Measurements from ENCODE around the gene ZNF786. TPM values are rescaled to one million over a fixed set of nuclear protein-coding genes. Genes with fewer than 3 reads are reported as not detected.
"Not testable (repeated sequence)": the region's sequence is repeated elsewhere in the genome, so short reads cannot be mapped to it uniquely, and the experiment has no call there.

ZNF786 gene
- polyA plus RNA-seq, 4 donors, result 8.4 to 10.5 (median 9.6) TPM

DNA sequence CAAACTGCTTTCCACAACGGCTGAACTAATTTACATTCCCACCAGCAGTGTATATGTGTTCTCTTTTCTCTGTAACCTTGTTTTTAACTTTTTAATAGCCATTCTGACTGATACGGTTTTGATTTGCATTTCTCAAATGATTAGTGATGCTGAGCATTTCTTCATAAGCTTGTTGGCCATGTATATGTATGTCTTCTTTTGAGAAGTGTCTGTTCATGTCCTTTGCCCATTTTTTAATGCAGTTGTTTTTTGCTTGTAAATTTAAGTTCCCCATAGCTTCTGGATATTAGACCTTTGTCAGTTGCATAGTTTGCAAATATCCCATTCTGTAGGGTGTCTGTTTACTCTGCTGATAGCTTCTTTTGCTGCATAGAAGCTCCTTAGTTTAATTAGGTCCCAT, 6.1 kb downstream of the ZNF786 start:
- no peak for DNase-seq (ENCODE audit: low read depth in 4 of 4, low spot score in 3 of 4)

DNA sequence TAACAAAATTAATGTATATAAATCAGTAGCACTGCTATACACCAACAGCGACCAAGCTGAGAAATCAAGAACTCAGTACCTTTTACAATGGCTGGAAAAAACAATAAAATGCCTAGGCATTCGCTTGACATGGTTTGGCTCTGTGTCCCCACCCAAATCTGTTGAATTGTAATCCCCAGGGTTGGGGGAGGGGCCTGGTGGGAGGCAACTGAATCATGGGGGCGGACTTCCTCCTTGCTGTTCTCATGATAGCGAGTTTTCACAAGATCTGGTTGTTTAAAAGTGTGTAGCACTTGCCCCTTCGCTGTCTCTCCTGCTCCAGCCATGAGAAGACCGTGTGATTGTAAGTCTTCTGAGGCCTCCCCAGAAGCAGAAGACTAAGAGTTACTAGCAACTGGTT, 8.6 kb downstream of the ZNF786 start:
- DNase-seq (ENCODE audit: low read depth in 4 of 4, low spot score in 3 of 4), result no peak

DNA sequence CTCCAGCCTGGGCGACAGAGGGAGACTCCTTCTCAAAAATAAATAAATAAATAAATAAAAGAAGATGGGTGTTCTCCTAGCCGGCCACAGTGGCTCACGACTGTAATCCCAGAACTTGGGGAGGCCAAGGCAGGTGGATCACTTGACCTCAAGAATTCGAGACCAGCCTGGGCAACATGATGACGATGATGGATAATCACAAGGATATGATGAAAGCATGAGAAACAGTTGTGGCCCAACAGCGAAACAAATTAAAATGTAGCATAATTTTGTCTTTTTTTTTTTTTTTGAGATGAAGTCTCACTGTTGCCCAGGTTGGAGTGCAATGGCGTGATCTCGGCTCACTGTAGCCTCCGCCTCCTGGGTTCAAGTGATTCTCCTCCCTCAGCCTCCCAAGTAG, 12.9 kb downstream of the ZNF786 start:
- no peak for DNase-seq (ENCODE audit: low read depth in 4 of 4, low spot score in 3 of 4)

GRCh38 chr7:149075286-149075685, 15.2 kb downstream of the ZNF786 start:
- no peak for DNase-seq (ENCODE audit: low read depth in 4 of 4, low spot score in 3 of 4)

- DNase-seq (ENCODE audit: low read depth in 4 of 4, low spot score in 3 of 4), result no peak
Observed at GRCh38 chr7:149074116-149074885, 16.2 kb downstream of the ZNF786 start.

GRCh38 chr7:149072438-149072775, 18.1 kb downstream of the ZNF786 start:
- no peak for DNase-seq (ENCODE audit: low read depth in 4 of 4, low spot score in 3 of 4)

- no peak for DNase-seq (ENCODE audit: low read depth in 4 of 4, low spot score in 3 of 4)
Observed at GRCh38 chr7:149071641-149072437, 18.7 kb downstream of the ZNF786 start.

DNA sequence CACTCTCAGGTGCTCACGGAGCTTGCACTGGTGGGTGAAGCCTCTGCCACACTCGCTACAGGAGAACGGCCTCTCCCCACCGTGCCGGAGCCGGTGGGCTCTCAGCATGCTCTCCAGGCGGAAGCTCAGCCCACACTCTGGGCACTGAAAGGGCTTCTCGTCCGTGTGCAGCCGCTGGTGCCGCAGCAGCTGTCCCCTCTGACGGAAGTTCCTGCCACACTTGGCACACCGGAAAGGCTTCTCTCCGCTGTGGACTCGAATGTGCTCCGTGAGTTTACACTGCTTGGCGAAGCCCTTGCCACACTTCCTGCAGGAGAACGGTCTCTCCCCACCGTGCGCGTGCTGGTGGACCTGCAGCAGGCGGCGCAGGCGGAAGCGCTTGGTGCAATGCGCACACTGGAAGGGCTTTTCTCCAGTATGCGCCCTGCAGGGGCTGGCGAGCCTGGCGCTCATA, 19.3 kb downstream of the ZNF786 start:
- no peak for DNase-seq (ENCODE audit: low read depth in 4 of 4, low spot score in 3 of 4)

DNA sequence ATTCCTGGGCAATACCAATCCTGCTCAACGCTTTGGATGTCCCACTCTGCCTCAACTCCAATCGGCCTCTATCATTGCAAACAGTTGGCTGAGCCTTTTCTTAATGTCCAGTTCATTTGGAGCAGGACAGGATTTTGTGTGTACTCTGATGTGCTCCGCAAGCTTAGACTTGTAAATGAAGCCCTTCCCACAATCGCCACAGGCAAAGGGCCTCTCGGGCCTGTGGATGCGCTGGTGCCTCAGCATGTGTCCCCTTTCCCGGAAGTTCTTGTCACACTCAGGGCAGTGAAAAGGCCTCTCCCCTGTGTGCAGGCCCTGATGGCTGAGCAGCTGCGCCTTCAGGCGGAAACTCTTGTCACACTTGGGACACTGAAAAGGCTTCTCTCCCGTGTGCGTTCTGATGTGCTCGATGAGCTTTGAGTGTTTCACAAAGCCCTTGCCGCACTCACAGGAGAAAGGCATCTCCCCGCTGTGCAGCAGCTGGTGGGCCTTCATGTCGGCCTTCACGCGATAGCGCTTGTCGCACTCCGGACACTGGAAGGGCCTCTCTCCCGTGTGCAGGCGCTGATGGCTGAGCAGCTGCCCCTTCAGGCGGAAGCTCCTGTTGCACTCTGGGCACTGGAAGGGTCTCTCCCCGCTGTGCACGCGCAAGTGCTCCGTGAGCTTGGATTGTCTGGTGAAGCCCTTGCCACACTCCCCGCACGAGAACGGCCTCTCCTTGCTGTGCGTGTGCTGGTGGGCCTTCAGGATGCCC, 20.0 kb downstream of the ZNF786 start:
- DNase-seq (ENCODE audit: low read depth in 4 of 4, low spot score in 3 of 4), result no peak

- DNase-seq (ENCODE audit: low read depth in 4 of 4, low spot score in 3 of 4), result no peak
Observed at GRCh38 chr7:149067869-149068268, 22.6 kb downstream of the ZNF786 start.

DNA sequence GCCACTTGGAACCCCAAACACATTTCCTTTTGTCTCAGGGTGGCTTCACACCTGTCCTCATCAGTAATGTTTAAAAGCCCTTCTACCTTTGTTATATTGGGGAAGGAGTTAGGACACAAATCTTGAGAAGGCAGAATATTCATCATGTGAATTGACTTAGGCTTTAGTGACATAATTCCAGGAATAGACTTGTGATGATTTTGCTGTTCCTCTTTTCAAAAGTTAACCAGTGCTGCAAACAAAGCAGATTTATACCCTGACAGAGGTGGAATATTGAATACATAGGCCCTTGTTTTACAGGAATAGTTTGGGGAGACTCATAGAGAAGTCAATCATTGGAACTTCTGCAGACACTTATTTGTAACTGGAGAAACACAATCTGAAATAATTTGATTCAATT, 27.0 kb downstream of the ZNF786 start:
- no peak for DNase-seq (ENCODE audit: low read depth in 4 of 4, low spot score in 3 of 4)

DNA sequence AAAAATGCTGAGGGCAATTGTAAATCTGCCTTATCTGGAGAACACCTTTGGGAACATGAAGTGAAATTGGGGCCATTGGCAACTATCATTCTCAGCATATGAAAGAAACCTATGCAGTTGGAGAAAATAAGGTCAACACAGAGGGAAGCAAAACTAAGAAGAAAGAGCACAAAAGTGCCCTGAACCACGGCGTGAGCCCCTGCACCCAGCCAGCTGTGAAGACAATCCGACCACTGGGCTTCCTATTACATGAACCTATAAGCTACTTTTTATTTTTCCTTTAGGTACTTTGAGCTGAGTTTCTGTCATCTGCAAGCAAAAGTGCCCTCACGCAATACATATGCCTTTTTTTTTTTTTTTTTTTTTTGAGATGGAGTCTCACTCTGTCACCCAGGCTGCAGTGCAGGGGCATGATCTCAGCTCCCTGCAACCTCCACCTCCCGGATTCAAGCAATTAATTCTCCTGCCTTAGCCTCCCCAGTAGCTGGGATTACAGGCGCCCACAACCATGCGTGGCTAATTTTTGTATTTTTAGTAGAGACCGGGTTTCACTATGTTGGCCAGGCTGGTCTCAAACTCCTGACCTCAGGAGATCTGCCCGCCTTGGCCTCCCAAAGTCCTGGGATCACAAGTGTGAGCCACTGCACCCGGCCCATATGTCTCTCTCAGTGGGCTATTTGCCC, 28.2 kb downstream of the ZNF786 start:
- not testable (repeated sequence) for DNase-seq (ENCODE audit: low read depth in 4 of 4, low spot score in 3 of 4)

- no peak for DNase-seq (ENCODE audit: low read depth in 4 of 4, low spot score in 3 of 4)
Observed at GRCh38 chr7:149060156-149060555, 30.4 kb downstream of the ZNF786 start.

DNA sequence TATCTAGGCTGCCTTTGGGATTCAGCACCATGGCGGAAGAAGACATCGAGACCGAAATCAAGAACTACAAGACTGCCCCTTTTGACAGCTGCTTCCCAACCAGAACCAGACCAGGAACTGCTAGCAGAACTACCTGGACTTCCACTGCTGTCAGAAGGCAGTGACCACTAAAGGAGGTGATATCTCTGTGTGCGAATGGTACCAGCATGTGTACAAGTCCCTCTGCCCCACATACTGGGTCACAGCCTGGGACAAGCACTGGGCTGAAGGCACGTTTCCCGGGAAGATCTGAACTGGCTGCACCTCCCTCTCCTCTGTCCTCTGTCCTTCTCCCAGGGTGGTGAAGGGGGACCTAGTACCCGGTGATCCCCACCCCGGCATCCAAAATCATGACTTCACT, 36.6 kb downstream of the ZNF786 start:
- DNase-seq (ENCODE audit: low read depth in 4 of 4, low spot score in 3 of 4), result no peak

- DNase-seq (ENCODE audit: low read depth in 4 of 4, low spot score in 3 of 4), result no peak
Observed at GRCh38 chr7:149053384-149053783, 37.1 kb downstream of the ZNF786 start.

GRCh38 chr7:149050941-149051340, 39.6 kb downstream of the ZNF786 start:
- no peak for DNase-seq (ENCODE audit: low read depth in 4 of 4, low spot score in 3 of 4)

- DNase-seq (ENCODE audit: low read depth in 4 of 4, low spot score in 3 of 4), result no peak
Observed at GRCh38 chr7:149048805-149049204, 41.7 kb downstream of the ZNF786 start.

DNA sequence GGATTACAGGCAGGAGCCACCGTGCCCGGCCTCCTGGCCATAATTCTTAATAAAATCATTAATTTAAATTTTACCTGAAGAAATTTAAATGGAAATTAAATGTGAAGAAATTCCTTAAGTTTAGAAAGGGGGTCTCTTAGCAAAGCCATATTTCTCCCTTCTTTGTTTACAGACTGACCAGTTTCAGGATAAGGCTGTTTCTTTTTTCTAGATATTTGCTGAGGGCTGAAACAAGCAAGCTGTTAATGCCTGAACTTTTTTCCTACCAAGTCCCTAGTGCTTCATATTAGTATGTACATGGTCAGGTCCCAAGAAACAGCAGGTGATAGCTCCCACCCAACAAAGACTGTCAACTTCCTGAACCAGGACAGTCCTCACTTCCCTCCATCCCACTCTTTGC, 44.1 kb downstream of the ZNF786 start:
- DNase-seq (ENCODE audit: low read depth in 4 of 4, low spot score in 3 of 4), result no peak

- no peak for DNase-seq (ENCODE audit: low read depth in 4 of 4, low spot score in 3 of 4)
Observed at GRCh38 chr7:149043936-149044335, 46.6 kb downstream of the ZNF786 start.

DNA sequence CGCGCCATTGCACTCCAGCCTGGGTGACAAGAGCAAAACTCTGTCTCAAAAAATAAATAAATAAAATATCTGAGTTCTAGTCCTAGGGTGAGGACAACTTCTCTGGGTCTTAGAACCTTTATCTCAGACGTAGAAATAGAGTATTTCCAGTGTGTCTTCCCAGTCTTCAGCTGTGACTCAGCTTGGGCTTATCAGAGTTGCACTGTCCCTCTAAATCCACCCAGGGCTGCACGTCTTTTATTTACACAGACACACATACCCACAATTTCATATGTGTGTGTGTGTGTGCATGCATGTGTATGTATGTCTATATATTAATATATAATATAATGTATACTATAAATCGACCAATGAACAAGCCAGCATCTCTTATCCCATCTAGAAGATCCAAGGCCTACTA, 49.2 kb downstream of the ZNF786 start:
- DNase-seq (ENCODE audit: low read depth in 4 of 4, low spot score in 3 of 4), result no peak

- not testable (repeated sequence) for DNase-seq (ENCODE audit: low read depth in 4 of 4, low spot score in 3 of 4)
Observed at GRCh38 chr7:149038641-149039040, 51.9 kb downstream of the ZNF786 start.

Data from right renal pelvis (tissue), 4 donors.